Measurements from ENCODE around the gene SPRED2. TPM values are rescaled to one million over a fixed set of nuclear protein-coding genes. Genes with fewer than 3 reads are reported as not detected.

The SPRED2 gene
- total and polyA plus RNA-seq, 10 donors: 3.5 to 26.4 (median 13.8) TPM

DNA sequence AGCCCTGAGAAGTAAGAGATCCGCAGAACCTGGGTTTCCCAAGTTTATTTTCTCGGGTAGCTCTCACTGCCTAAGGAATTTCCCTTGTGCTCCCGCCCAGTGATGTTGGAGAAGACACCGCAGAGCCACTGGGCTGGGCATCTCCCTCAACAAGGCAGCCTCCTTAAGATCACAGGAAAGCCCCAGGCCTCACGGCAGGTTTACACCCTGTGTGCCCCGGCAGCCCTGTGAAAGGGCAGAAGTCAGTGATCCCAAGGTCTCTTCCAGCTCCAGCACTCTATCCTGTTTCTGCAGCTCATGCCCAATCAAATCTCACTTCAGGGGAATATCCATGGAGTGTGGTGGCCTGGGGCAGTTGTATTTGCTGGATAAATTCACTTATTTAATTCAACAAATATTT, 138.3 kb downstream of the SPRED2 start:
- WGBS, 5 donors: 82 to 94% (median 84%) methylated on average over 6 of the region's 6 CpGs
- no peak for TF ChIP-seq POLR2A (IDR thresholded peaks at IDR 0.05)
- no peak for TF ChIP-seq POLR2AphosphoS5 (IDR thresholded peaks at IDR 0.05)
- TF ChIP-seq, protein P1, sequence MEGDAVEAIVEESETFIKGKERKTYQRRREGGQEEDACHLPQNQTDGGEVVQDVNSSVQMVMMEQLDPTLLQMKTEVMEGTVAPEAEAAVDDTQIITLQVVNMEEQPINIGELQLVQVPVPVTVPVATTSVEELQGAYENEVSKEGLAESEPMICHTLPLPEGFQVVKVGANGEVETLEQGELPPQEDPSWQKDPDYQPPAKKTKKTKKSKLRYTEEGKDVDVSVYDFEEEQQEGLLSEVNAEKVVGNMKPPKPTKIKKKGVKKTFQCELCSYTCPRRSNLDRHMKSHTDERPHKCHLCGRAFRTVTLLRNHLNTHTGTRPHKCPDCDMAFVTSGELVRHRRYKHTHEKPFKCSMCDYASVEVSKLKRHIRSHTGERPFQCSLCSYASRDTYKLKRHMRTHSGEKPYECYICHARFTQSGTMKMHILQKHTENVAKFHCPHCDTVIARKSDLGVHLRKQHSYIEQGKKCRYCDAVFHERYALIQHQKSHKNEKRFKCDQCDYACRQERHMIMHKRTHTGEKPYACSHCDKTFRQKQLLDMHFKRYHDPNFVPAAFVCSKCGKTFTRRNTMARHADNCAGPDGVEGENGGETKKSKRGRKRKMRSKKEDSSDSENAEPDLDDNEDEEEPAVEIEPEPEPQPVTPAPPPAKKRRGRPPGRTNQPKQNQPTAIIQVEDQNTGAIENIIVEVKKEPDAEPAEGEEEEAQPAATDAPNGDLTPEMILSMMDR (IDR thresholded peaks at IDR 0.05 in 8 of 11, conservative IDR thresholded peaks at IDR 0.05 in 3 of 11): no peak
- no peak overlapping the region for H3K27ac ChIP-seq
- no peak for DNase-seq
- no peaks in the 10 kb centered on the region for H3K9me3 ChIP-seq
- intact Hi-C loops (cut with DNase I; ENCODE audit: low total_unique reads): no loop called here
- H3K4me1 ChIP-seq: peaks cover 0 to 3% (median 0%) of the 10 kb centered on the region in 6 donors
- no peaks in the 10 kb centered on the region for H3K36me3 ChIP-seq
- peaks cover 0 to 5% (median 0%) of the 10 kb centered on the region in 7 donors for H3K27me3 ChIP-seq (replicated peaks in 1 of 7)
- no peak overlapping the region for H3K4me3 ChIP-seq

DNA sequence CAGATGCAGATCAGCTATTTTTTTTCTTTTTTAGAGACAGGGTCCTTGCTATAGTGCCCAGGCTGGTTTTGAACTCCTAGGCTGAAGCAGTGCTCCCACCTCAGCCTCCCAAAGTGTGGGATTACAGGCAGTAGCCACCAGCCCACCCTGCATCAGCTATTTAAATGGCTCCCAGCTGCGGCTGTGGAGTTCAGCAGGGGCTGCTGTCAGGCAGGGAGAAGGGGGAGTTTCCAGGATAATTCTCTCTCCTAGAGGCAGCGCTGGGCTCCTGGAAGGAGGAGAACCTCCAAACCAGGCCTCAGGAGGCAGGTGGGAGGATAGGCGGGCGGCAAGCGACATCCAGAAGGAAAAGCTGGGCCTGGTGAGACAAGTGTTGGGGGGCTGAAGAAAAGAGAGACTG, 139.0 kb downstream of the SPRED2 start:
- DNase-seq: no peak
- no peak for TF ChIP-seq POLR2AphosphoS5 (IDR thresholded peaks at IDR 0.05)
- TF ChIP-seq POLR2A (IDR thresholded peaks at IDR 0.05): no peak
- TF ChIP-seq, protein P1 (IDR thresholded peaks at IDR 0.05 in 8 of 11, conservative IDR thresholded peaks at IDR 0.05 in 3 of 11): no peak
- peaks cover 0 to 5% (median 0%) of the 10 kb centered on the region in 7 donors for H3K27me3 ChIP-seq (replicated peaks in 1 of 7)
- no peak overlapping the region for H3K27ac ChIP-seq
- 89 to 97% (median 95%) methylated on average over 5 of the region's 5 CpGs for WGBS, 5 donors
- H3K4me1 ChIP-seq: peaks cover 0 to 3% (median 0%) of the 10 kb centered on the region in 6 donors
- no peaks in the 10 kb centered on the region for H3K36me3 ChIP-seq
- intact Hi-C loops (cut with DNase I; ENCODE audit: low total_unique reads): no loop called here
- H3K9me3 ChIP-seq: no peaks in the 10 kb centered on the region
- H3K4me3 ChIP-seq: no peak overlapping the region

DNA sequence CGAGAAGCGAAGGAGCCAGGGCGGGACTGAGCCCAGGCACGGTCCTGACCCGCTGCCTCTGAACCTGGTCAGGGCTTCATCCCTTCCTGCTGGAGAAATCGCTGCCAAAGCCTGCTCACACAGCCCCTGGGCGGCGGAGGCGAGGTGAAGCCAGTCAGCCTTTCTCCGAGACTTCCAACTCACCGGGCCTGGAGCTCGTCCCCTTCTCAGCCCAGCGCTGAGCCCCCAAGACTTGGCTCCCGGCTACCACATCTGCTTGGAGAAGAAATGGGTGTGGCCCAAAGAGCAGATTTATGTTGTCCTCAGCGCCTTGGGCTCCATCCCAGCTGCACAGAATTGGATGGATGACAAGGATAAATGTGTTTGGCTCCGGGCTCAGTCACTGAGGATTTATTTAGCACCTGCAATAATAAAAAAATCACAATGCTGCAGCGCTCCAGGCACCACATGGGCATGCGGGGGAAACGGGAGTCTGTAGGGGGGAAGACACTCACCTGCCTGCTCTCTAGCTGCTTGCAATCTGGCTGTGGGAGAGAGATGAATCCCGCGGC, 139.9 kb downstream of the SPRED2 start:
- Histone ChIP-seq H3K27me3 (replicated peaks in 1 of 7) (peaks cover 0 to 5% (median 0%) of the 10 kb centered on the region in 7 donors), H3K27ac (no peak overlapping the region), H3K4me3 (no peak overlapping the region), H3K36me3 (no peaks in the 10 kb centered on the region), H3K9me3 (no peaks in the 10 kb centered on the region), H3K4me1 (peaks cover 0 to 3% (median 0%) of the 10 kb centered on the region in 6 donors)
- 85 to 94% (median 92%) methylated on average over 21 of the region's 21 CpGs for WGBS, 5 donors
- TF ChIP-seq POLR2AphosphoS5 (IDR thresholded peaks at IDR 0.05) (no peak), POLR2A (IDR thresholded peaks at IDR 0.05) (no peak)
- TF ChIP-seq, protein P1 (IDR thresholded peaks at IDR 0.05 in 8 of 11, conservative IDR thresholded peaks at IDR 0.05 in 3 of 11): no peak
- no peak for DNase-seq
- intact Hi-C loops (cut with DNase I; ENCODE audit: low total_unique reads): no loop called here

DNA sequence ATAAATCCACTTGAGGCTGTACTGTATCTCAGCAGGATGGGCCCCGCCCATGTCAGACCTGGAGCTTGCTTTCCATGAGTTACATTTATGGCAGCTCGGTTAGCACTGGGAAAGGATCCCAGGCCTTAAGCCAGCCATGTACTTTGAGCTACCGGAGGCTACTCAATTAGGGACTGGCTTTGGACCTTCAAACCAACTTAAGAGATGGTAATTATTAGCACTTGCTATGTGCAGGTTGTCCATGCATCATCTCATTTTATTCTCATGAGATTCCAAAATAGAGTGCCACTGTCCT, 140.3 kb downstream of the SPRED2 start:
- no peak overlapping the region for H3K27ac ChIP-seq
- no peaks in the 10 kb centered on the region for H3K9me3 ChIP-seq
- WGBS, 5 donors: 84 to 97% (median 92%) methylated on average over 3 of the region's 3 CpGs
- TF ChIP-seq, protein P1 (IDR thresholded peaks at IDR 0.05 in 8 of 11, conservative IDR thresholded peaks at IDR 0.05 in 3 of 11): no peak
- no peak for TF ChIP-seq POLR2A (IDR thresholded peaks at IDR 0.05)
- no peak for TF ChIP-seq POLR2AphosphoS5 (IDR thresholded peaks at IDR 0.05)
- H3K27me3 ChIP-seq (replicated peaks in 1 of 7): peaks cover 0 to 5% (median 0%) of the 10 kb centered on the region in 7 donors
- intact Hi-C loops (cut with DNase I; ENCODE audit: low total_unique reads): no loop called here
- H3K4me3 ChIP-seq: no peak overlapping the region
- H3K4me1 ChIP-seq: peaks cover 0 to 3% (median 0%) of the 10 kb centered on the region in 6 donors
- DNase-seq: no peak
- no peaks in the 10 kb centered on the region for H3K36me3 ChIP-seq

Data from spleen (tissue), 11 donors.